GM19397 (cell line): ENCODE data around the gene SLC49A3.
"Not testable (repeated sequence)": the region's sequence is repeated elsewhere in the genome, so short reads cannot be mapped to it uniquely, and the experiment has no call there.

ENCODE experiments used
- ATAC-seq: cut with Tn5 transposase; IDR thresholded peaks from one replicate; pipeline ENCODE4 v1.9.1; 2021; ENCODE audit warnings: mild to moderate bottlenecking, moderate library complexity; ENCODE audit not compliant: unreplicated experiment

Gene SLC49A3

DNA sequence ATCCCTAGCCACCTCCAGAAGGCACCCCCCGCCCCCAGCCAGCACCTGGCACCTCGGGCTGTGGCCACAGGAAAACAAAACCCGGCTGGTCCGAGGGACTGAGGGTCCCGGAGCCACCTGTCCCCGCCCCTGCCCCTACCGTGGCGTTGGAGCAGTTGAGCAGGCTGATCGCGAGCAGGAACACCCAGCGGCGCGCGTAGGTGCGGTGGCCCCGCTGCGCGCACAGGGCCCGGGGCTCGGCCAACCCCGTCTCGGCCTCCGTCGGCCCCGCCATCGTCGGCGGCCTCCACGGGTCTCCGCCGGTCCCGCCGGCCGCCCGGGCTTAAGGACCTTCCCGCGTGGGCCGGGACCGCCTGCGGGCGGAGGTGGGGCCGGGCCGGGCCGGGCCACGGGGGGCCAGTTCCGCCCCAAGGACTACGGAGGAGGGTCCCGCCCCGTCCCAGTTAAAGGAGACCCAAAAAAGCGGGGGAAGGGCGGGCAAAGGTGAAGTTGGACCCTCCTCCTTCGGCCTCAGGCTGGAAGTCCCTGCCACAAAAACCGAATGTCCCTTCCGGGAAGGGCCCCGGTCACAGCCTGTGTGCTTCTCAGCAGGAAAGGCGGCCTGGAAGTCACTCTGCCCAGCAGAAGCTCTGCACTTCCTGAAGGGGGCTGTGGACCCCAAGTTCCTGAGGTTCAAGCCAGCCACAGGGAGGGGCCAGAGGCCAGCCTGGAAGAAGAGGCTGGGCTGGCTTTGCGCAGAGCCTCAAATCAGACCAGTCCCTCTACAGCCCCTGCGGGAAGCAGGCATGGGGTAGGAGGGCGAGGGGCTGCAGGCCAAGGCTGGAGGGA, at the start of gene SLC49A3:
Gene SLC49A3, minus strand, starts transcription at position 298 of the 828 bp plus-strand sequence. Its CDS starts 24 bp downstream, at position 274.
- no peak for ATAC-seq

DNA sequence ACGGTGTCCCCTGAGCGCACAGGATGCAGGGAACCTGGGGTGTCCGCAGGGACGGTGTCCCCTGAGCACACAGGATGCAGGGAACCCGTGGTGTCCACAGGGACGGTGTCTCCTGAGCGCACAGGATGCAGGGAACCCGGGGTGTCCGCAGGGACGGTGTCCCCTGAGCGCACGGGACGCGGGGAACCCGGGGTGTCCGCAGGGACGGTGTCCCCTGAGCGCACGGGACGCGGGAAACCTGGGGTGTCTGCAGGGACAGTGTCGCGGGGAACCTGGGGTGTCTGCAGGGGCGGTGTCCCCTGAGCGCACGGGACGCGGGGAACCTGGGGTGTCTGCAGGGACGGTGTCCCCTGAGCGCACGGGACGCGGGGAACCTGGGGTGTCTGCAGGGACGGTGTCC, 47.6 kb upstream of the SLC49A3 start:
- ATAC-seq = not testable (repeated sequence)

DNA sequence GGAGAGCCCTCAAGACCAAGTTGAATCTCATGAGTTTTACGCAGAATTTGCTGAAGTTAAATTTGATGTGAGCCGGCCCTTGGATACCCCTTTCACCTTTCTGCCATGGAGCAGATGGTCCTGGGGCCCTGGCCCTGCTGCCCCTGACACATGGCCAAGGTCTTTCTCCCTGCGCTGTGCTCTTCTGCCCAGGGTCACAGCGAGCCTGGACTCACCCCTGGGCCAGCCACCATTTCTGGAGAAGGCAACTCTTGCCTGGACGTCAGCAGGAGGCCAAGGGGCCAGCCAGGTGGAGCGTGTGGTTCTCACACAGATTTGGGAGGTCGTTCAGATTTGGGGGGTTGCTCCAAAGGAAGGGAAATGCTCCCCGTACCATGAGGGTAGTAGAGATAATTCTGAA, 46.6 kb upstream of the SLC49A3 start:
- ATAC-seq = no peak

DNA sequence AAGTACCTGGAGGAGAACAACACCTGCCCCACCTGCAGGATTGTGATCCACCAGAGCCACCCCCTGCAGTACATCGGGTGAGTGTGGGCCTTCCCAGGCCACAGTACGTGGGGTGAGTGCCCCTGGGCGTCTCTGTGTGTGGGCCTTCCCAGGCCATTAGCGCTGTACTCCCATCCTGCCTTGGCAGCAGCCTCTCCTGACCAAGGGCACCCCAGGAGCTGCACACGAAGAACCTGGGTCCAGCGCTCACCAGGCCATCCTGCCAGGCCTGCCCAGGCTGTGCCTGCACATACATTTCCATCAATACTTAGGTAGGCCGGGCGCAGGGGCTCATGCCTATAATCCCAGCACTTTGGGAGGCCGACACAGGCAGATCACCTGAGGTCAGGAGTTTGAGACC, 46.0 kb upstream of the SLC49A3 start:
- ATAC-seq = no peak

DNA sequence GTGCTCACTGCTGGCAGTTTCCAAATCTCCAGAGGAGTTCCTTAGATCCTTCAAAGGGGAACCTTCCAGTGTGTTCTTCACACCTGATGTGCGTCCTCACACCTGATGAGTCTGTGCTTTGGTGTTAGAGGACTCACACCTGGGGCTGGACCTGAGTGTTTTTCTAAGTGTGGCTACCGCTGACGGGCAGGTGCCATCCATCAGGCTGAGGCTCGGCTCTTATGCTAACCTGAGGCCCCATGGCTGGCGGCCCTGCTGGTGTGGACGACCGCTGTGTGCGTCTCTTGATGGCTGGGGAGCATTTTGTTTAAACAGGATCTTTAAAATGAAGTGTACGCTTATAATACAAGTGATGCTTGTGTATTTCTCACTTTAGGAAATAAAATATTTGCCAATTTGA, 45.1 kb upstream of the SLC49A3 start:
- no peak for ATAC-seq

DNA sequence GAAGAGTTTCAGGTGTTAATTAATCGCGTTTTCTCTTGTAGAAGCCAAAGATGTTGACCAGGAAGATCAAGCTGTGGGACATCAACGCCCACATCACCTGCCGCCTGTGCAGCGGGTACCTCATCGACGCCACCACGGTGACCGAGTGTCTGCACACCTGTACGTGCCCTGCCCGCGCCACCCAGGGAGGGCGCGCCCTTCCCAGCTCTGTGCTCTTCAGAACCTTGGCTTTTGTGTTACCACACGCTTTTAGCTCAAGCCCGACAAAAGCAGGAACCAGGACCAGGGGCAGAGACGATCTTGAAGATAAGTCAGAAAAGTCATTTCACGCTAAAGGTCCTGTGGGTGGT, 44.7 kb upstream of the SLC49A3 start:
- no peak for ATAC-seq

DNA sequence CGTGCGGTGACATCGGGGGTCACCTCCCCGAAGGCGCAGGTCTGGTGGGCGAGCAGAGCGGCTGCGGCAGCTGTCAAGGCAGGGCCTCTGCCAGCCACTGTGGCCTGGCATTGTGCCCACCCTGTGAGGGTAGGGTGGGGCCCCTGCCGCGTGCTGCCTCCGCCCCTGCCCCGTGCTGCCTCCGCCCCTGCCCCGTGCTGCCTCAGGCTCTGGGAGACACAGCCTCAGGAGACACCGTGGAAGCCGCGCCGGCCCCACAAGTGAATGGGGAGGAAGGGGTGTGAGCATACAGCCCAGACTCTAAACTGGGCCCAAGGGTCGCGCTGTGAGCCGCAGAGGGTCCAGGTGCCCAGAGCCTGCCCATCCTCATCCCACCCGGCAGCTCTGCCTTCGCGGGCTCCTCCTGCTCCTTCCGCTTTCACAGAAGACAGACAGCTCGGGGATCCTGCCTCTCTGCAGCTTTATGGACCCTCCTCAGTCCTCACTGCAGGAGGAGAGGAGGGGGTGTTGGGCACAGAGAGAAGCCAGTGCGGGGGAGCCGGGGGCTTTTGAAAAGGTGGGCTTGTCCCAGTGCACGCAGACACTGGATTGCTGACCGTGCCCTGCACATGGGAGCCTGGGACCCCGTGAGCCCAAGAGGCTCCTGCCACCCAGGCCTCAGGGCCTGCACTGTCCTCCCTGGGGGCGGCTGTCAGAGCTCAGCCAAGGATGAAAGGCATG, 44.1 kb upstream of the SLC49A3 start:
- ATAC-seq = no peak

DNA sequence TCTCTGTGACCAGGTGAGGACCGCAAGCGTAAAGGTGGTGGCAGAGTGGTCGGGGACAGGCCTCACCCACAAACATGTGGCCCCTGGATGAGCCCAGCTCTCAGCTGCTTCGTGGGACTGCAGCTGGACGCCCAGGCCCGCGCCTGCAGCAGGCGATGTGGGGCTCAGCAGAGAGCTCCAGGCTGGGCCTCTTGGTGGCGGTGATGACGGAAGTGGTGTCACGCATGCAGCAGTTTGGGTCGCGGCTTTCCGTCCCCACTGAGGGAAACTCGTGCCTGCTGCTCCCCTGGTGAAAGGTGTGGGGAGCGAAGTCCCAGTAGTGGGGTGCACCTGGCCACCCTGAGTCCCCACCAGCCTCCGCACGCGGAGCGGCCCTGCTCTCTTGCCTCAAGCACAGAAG, 43.5 kb upstream of the SLC49A3 start:
- no peak for ATAC-seq

DNA sequence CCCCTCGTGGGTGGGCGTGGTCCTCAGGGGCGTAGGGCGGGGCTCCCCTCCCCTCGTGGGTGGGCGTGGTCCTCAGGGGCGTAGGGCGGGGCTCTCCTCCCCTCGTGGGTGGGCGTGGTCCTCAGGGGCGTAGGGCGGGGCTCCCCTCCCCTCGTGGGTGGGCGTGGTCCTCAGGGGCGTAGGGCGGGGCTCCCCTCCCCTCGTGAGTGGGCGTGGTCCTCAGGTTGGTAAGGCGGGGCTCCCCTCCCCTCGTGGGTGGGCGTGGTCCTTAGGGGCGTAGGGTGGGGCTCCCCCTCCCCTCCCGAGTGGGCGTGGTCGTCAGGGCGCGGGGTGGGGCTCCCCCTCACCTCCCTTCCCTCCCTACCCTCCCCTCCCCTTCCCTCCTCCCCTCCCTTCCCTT, 43.0 kb upstream of the SLC49A3 start:
- not testable (repeated sequence) for ATAC-seq

DNA sequence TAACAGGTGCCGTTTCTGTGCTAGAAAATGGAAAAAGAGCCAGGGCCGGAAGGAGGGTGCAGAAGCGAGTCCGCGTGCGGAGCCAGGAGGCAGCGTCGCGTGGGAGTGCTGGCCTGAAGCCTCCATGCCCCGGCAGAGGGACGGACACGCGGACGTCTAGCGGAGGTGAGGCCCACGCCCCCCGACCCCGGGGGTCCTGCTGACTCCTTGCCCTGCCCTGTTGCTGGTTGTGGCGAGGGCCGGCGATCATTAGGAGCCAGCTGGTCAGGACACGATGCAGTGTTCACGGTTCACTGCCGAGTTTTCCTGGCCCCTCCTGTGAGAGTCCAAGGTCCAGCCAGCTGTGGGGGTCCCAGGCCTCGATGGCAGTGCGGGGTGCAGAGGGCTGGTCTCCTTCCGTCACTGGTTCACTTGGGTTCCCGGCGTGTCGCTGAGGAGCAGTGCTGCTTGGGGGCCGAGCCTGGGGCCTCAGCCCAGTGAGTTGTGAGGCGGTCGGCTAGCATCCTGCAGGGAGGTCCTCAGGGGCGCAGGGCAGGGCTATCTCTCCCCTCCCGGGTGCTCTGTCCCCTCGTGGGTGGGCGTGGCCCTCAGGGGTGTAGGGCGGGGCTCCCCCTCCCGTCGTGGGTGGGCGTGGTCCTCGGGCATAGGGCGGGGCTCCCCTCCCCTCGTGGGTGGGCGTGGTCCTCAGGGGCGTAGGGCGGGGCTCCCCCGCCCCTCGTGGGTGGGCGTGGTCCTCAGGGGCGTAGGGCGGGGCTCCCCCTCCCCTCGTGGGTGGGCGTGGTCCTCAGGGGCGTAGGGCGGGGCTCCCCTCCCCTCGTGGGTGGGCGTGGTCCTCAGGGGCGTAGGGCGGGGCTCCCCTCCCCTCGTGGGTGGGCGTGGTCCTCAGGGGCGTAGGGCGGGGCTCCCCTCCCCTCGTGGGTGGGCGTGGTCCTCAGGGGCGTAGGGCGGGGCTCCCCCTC, 42.3 kb upstream of the SLC49A3 start:
- ATAC-seq = not testable (repeated sequence)

DNA sequence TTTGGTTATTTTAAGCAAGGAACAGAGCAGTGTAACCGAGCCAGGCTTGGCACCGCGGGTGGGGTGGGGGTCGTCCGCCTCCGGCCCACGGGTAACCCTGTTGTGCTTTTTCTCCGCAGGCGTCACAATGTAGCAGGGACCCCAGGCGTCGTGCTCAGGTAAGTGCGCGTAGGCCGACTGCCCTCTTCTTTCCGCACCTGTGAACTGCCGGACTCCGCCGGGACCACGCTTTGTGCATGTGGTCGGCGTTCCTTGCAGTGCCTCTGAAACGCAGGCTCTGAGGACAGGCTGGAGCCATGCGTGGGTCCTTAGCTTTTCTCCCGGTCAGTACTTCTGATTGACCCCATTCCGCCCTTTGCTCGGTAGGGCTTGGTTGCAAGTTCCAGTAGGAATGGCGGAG, 41.6 kb upstream of the SLC49A3 start:
- ATAC-seq = no peak

DNA sequence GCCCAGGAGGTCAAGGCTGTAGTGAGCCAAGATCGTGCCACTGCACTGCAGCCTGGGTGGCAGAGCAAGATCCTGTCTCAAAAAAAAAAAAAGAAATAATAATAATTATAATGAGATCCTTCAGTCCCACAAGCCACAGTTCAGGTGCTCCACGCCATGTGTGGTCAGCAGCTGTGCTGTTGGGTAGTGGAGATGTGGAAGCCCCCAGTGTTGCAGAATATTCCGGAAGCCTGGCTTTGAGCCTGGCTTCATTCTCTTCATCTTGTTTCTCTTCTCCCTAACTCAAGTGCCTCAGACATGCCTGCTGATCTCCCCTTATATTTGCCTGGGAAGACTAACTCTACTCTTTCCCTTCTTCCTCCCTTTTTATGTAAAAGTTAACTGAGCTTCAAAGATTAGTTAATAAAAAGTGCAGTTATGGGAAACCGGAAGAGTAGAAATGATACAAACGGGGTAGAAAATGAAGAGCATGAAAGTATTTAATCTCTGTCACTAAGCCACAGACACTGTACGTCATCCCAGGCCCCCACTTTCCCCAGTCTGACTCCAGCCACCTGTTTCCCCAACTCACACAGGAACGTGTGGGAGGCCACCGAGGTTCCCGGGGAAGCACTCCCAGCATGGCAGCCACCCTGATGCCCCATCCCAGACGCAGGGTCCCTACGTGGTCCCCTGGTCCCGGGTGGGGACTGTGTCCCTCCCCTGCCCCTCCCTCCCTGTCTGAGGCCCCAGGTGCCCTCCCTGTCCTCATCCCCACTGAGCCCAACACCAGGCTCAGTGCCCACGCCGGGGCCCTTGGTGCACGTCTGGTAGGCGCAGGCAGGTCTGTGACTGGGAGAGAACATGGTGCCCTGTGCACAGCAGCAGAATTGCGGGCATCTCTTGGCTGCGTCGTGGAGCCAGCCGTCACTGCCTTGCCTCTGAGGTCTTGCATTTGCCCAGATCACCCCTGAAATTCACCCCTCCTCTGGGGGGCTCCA, 40.7 kb upstream of the SLC49A3 start:
- no peak for ATAC-seq

DNA sequence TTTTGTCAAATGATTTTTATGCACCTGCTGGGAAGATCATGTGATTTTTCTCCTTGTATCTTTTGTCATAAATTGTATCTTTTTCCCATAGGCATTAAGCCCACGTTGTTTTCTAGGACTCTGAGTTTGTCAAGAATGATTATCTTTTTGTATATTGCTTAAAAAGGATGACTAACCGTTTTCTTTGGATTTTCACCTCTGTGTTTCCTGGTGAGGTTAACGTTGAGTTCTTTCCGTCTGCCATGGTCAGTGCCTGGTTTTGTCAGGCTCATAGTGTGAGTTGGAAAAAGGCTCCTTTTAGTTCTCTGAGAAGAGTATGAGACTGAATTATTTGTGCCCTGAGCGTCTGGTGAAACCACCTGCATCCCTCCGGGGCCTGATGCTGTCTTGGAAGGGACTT, 38.6 kb upstream of the SLC49A3 start:
- ATAC-seq = no peak

DNA sequence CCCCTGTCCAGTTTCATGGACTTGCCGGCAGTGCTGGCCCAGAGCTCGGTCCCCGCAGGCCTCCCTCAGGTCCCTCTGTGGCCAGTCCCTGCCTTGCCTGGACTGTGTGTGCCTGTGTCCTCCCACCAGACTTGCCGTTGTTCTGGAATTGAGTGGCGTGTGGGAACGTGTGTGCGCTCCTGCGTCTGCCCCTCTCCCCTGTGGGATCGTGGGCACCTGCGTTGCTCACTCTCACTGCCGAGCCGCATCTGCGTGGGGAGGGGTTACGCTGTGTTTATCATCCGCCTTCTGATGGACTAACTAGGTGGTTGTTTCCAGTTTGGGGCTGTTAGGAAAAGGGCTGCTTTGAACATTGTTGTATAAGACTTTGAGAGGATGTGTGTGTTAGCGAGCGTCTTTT, 37.9 kb upstream of the SLC49A3 start:
- no peak for ATAC-seq

DNA sequence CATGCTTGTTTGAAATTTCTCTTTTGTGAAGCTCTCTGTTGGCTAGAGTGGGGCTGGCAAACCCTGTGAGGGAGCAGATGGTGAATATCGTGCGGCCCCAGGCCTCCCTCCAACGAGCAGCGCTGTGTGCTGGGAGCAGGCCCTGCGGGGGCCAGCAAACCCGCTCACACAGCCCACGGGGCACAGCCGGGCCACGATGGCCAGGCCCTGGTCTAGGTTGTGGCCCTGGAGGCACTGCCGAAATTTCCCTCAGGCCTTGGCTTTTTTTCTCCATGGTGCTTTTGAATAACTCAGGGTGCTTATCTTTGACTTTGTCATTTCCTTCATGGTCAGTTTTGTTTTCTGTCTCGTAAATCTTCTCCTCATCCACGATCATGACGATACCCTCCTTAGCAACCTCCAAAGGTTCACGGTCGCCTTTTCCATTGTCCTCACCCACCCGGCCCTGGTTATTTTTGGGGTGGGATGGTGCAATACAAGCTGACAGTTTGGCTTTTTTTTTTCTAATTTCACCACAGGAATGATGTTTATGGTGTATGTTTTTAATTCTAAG, 37.4 kb upstream of the SLC49A3 start:
- no peak for ATAC-seq

DNA sequence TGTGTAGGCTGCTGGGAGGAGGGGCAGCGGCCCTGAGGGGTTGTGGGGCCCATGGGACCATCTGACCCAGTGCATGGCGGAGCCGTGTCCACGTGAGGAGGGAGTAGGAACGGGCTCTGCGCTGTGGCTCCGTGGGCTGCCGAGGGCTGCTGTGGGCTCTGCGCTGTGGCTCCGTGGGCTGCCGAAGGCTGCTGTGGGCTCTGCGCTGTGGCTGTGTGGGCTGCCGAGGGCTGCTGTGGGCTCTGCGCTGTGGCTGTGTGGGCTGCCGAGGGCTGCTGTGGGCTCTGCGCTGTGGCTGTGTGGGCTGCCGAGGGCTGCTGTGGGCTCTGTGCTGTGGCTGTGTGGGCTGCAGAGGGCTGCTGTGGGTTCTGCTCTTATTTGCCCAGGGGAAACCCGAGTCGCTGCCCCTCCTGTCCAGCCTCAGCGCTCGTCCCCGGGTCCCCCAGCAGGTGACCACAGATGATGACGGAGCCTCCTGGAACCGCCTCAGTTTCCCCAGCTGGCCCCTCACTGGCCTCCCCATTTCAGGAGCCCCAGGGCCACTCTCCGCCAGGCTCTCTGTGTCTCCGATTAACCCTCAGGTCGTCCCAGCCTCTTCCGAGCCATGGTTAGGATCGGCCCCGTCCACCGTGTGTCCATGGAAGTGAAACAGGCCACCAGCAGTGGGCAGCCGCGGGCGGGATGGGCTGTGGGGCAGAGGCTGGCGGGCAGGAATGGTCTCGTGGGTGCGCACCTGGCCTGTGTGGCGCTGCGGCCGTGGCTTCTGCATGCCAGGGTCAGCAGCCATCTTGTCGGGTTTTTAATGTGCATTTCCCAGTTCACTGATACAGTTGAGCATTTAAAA, 36.7 kb upstream of the SLC49A3 start:
- ATAC-seq = no peak

DNA sequence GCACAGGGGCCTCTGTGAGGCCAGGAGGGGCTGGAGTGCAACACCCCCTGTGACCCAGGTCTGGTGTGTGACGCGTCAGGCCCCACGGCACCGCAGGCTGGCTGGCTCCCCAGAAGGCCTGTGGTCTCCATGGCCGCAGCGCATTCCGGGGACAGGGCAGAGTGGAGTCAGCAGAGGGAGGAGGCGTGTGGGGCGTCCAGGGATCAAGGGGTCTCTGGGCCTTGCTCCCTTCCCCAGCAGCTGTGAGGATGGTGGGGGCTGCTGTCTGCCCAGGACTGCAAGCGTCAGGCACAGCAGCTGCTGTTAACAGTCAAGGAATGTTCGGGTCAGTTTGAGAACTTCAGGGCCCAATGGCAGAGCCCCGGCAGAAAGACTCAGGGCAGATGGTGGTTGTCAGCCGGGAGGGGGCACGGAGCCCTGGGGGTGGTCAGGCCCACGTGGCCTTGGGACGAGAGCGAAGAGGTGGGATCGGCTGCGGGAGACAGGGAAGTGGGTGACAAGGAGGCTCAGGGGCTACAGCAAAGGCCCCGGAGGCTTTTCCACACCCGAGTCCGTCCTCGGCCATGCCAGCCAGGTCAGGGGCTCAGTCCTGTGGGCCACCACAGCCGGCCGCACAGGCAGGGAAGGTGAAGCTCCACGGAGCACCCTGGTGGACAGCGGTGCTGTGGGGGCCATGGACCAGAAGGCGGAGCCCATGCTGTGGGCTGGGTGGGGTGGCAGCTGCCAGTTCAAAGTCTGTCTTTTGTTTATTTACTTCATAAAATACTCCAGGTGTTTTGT, 35.0 kb upstream of the SLC49A3 start:
- ATAC-seq = no peak

DNA sequence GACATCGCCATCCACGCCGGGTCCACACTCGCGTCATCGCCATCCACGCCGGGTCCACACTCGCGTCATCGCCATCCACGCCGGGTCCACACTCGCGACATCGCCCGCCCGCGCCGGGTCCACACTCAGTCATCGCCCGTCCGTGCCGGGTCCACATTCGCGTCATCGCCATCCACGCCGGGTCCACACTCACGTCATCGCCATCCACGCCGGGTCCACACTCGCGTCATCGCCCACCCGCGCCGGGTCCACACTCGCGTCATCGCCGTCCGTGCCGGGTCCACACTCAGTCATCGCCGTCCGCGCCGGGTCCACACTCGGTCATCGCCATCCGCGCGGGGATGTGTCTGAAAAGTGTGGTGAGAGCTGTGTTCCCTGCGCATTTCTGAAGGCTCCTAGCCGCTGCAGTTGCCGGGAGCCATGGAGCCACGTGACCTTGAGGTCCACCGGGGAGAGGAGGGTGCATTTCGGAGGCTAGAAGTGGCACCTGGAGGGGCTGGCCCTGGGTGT, 34.0 kb upstream of the SLC49A3 start:
- ATAC-seq = no peak
